ENCODE measurements around the gene SPX. TPM values are rescaled to one million over a fixed set of nuclear protein-coding genes. Genes with fewer than 3 reads are reported as not detected.

SPX gene
- total RNA-seq, 1 donor from 2014 or later: 3.4 TPM

GRCh38 chr12:21559855-21560569 lies 33.9 kb downstream of the SPX start:
- TF ChIP-seq CTCF (IDR thresholded peaks at IDR 0.05; ENCODE audit: insufficient read depth, low read length, severe bottlenecking): no peak
- peak; percentile 96 for DNase-seq (ENCODE audit: low read depth)

GRCh38 chr12:21561158-21561557 lies 35.1 kb downstream of the SPX start:
- Histone ChIP-seq H3K27me3 (ENCODE audit: control insufficient read depth, insufficient read depth, low read length) (no peaks in the 10 kb centered on the region), H3K4me3 (ENCODE audit: low read depth, low read length) (no peak overlapping the region), H3K36me3 (ENCODE audit: control insufficient read depth, insufficient read depth, low read length) (no peaks in the 10 kb centered on the region)
- DNase-seq (ENCODE audit: low read depth) (no peak), FAIRE-seq (no peak)
- no peak for TF ChIP-seq CTCF (IDR thresholded peaks at IDR 0.05; ENCODE audit: insufficient read depth, low read length, severe bottlenecking)

More at GRCh38 chr12:21559855-21560569, 33.9 kb downstream of the SPX start:
- FAIRE-seq: no peak
- no peak overlapping the region for H3K4me3 ChIP-seq (ENCODE audit: low read depth, low read length)
- no peaks in the 10 kb centered on the region for H3K27me3 ChIP-seq (ENCODE audit: control insufficient read depth, insufficient read depth, low read length)
- no peaks in the 10 kb centered on the region for H3K36me3 ChIP-seq (ENCODE audit: control insufficient read depth, insufficient read depth, low read length)

GRCh38 chr12:21562859-21563258 lies 36.8 kb downstream of the SPX start:
- H3K27me3 ChIP-seq (ENCODE audit: control insufficient read depth, insufficient read depth, low read length): no peaks in the 10 kb centered on the region
- H3K36me3 ChIP-seq (ENCODE audit: control insufficient read depth, insufficient read depth, low read length): no peaks in the 10 kb centered on the region
- FAIRE-seq (no peak), DNase-seq (ENCODE audit: low read depth) (no peak)
- no peak for TF ChIP-seq CTCF (IDR thresholded peaks at IDR 0.05; ENCODE audit: insufficient read depth, low read length, severe bottlenecking)
- H3K4me3 ChIP-seq (ENCODE audit: low read depth, low read length): no peak overlapping the region

GRCh38 chr12:21566223-21566906 lies 40.3 kb downstream of the SPX start:
- no peak overlapping the region for H3K4me3 ChIP-seq (ENCODE audit: low read depth, low read length)
- FAIRE-seq: no peak
- TF ChIP-seq CTCF (IDR thresholded peaks at IDR 0.05; ENCODE audit: insufficient read depth, low read length, severe bottlenecking): no peak
- no peaks in the 10 kb centered on the region for H3K27me3 ChIP-seq (ENCODE audit: control insufficient read depth, insufficient read depth, low read length)
- no peaks in the 10 kb centered on the region for H3K36me3 ChIP-seq (ENCODE audit: control insufficient read depth, insufficient read depth, low read length)
- no peak for DNase-seq (ENCODE audit: low read depth)

DNA sequence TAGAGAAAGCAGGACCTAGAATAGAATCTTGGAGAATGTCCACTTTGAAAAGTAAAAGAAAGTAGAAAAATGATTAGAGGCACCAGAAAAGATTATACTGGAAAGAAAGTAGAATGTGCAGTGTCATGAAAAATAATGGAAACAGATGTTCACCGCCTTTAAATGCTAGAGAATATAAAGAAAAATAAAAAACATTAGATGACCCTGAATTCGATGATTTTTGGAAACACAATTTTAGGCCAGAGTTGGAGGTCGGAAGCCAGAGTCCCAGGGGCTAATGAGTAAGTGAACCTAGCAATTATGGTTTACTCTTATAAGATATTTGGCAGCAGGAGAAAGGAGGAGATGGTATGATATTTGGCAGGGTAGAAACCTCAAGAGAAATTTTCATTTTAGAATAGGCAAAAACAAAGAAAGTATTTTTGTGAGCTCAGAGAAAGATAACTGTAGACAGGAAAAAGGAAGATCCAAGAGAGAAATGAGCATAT lies 40.9 kb downstream of the SPX start:
- TF ChIP-seq CTCF (IDR thresholded peaks at IDR 0.05; ENCODE audit: insufficient read depth, low read length, severe bottlenecking): no peak

More for the DNA sequence above, 40.9 kb downstream of the SPX start:
- FAIRE-seq: no peak
- Histone ChIP-seq H3K4me3 (ENCODE audit: low read depth, low read length) (no peak overlapping the region), H3K27me3 (ENCODE audit: control insufficient read depth, insufficient read depth, low read length) (no peaks in the 10 kb centered on the region), H3K36me3 (ENCODE audit: control insufficient read depth, insufficient read depth, low read length) (no peaks in the 10 kb centered on the region)
- DNase-seq (ENCODE audit: low read depth): no peak
